Measurements from ENCODE around the gene DISP2.

Gene DISP2

DNA sequence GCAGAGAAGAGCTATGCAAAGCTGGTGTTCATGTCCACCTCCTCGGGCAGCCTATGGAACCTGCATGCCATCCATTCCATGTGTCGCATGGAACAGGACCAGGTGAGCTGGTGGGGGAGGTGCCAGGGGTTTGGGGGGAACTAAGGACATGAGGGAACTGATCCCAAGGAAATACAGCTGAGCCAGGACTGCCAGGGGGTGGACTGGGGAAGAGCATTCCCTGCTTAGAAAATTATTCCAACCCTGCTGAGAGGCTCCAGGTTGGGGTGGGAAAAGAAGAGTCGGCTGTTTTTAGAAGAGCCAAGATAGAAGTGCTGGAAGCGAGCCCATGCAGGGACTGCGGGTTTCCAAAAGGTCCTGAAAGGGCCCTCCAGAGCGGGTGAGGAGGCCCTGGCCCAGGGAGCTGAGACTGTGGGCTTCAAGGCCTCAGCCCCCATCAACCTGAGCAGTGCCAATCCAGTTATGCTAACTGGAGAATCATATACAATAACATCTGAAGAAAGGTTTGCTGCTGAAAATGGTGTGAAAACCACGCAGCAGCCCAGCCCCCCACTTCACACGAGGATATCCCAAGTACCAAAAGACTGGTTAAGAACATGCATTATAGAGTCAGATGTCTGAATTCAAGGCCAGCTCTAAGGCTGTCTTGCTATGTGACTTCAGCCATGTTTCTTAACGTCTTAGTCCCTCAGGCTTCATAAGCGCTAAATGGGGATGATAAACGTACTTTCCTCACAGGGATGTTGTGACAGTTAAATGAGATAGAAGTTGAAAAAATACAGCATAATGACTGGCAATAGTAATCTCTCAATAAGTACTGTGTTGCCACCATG is 7.8 kb downstream of the DISP2 start:
- Histone ChIP-seq H3K79me2 (ENCODE audit: control insufficient read depth, insufficient read depth, low read length, unreplicated experiment) (peaks cover 5% of the 10 kb centered on the region), H3K27ac (ENCODE audit: low read depth, low read length) (no peak overlapping the region), H3K36me3 (ENCODE audit: insufficient read depth, low read length) (no peaks in the 10 kb centered on the region), H3K27me3 (ENCODE audit: insufficient read depth, low read length) (no peaks in the 10 kb centered on the region), H3K4me1 (ENCODE audit: control insufficient read depth, insufficient read depth, low read length, unreplicated experiment) (peaks cover 5% of the 10 kb centered on the region), H2AFZ (ENCODE audit: low read length, unreplicated experiment) (no peak overlapping the region), H3K4me3 (ENCODE audit: low read depth, low read length) (no peak overlapping the region)

DNA sequence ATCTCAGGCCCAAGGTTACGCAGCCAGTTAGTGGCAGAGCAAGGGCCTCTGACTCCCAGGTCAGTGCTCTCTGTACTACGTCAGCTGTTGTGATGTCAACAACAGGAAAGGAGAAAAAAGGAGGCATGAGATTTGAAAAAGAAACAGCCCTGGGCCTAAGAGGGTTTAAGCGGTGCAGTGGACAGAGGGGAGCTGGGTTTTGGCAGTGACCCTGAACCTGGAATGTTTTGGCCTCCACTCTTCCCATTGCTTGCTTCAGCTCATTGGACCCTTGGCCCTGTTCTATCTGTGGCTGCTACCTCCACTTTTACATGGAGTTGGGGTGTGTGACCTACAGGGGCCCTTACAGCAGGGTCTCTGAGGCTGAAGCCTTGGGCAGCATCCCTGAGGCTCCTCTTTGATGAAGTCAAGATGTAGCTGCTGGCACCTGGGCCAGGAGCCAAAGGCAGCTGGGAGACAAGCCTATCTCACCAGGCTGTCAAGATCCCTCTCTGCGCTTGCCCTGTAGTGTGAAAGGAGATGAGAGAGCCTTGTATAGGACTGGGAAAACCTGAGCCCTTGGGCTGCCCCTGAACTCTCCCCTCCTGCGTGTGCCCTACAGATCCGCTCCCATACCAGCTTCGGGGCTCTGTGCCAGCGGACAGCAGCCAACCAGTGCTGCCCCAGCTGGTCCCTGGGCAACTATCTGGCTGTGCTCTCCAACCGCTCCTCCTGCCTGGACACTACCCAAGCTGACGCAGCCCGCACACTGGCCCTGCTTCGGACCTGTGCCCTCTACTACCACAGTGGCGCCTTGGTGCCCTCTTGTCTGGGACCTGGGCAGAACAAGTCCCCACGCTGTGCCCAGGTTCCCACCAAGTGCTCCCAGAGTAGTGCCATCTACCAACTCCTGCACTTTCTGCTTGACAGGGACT is 8.7 kb downstream of the DISP2 start:
- Histone ChIP-seq H3K27ac (ENCODE audit: low read depth, low read length) (no peak overlapping the region), H3K79me2 (ENCODE audit: control insufficient read depth, insufficient read depth, low read length, unreplicated experiment) (peaks cover 5% of the 10 kb centered on the region)

DNA sequence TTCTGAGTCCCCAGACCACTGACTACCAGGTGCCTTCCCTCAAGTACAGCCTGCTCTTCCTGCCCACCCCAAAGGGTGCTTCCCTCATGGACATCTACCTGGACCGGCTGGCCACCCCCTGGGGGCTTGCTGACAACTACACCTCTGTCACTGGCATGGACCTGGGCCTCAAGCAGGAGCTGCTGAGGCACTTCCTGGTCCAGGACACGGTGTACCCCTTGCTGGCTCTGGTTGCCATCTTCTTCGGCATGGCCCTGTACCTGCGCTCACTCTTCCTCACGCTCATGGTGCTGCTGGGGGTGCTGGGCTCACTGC is 9.3 kb downstream of the DISP2 start:
- no peaks in the 10 kb centered on the region for H3K27me3 ChIP-seq (ENCODE audit: insufficient read depth, low read length)
- H3K36me3 ChIP-seq (ENCODE audit: insufficient read depth, low read length) = no peaks in the 10 kb centered on the region
- no peak overlapping the region for H3K27ac ChIP-seq (ENCODE audit: low read depth, low read length)
- H3K79me2 ChIP-seq (ENCODE audit: control insufficient read depth, insufficient read depth, low read length, unreplicated experiment) = peaks cover 5% of the 10 kb centered on the region
- no peak overlapping the region for H2AFZ ChIP-seq (ENCODE audit: low read length, unreplicated experiment)
- peaks cover 6% of the 10 kb centered on the region for H3K4me1 ChIP-seq (ENCODE audit: control insufficient read depth, insufficient read depth, low read length, unreplicated experiment)
- H3K4me3 ChIP-seq (ENCODE audit: low read depth, low read length) = no peak overlapping the region

More for the DNA sequence above, 8.7 kb downstream of the DISP2 start:
- no peak overlapping the region for H3K4me3 ChIP-seq (ENCODE audit: low read depth, low read length)
- H3K4me1 ChIP-seq (ENCODE audit: control insufficient read depth, insufficient read depth, low read length, unreplicated experiment) = peaks cover 5% of the 10 kb centered on the region
- H3K36me3 ChIP-seq (ENCODE audit: insufficient read depth, low read length) = no peaks in the 10 kb centered on the region
- H2AFZ ChIP-seq (ENCODE audit: low read length, unreplicated experiment) = no peak overlapping the region
- H3K27me3 ChIP-seq (ENCODE audit: insufficient read depth, low read length) = no peaks in the 10 kb centered on the region

DNA sequence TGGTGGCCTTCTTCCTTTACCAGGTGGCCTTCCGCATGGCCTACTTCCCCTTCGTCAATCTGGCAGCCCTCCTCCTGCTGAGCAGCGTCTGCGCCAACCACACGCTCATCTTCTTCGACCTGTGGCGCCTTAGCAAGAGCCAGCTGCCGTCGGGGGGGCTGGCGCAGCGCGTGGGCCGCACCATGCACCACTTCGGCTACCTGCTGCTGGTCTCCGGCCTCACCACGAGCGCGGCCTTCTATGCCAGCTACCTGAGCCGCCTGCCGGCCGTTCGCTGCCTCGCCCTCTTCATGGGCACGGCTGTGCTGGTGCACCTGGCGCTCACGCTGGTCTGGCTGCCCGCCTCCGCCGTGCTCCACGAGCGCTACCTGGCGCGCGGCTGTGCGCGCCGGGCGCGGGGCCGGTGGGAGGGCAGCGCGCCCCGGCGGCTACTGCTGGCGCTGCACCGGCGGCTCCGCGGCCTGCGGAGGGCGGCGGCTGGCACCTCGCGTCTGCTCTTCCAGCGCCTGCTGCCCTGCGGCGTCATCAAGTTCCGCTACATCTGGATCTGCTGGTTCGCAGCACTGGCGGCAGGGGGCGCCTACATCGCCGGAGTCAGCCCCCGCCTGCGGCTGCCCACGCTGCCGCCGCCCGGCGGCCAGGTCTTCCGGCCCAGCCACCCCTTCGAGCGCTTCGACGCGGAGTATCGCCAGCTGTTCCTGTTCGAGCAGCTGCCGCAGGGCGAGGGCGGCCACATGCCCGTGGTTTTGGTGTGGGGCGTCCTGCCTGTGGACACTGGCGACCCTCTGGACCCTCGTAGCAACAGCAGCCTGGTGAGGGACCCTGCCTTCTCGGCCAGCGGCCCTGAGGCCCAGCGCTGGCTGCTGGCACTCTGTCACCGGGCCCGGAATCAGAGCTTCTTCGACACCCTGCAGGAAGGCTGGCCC is 9.9 kb downstream of the DISP2 start:
- no peaks in the 10 kb centered on the region for H3K36me3 ChIP-seq (ENCODE audit: insufficient read depth, low read length)
- no peaks in the 10 kb centered on the region for H3K27me3 ChIP-seq (ENCODE audit: insufficient read depth, low read length)
- H3K79me2 ChIP-seq (ENCODE audit: control insufficient read depth, insufficient read depth, low read length, unreplicated experiment) = peaks cover 5% of the 10 kb centered on the region
- H3K4me3 ChIP-seq (ENCODE audit: low read depth, low read length) = peak overlapping the region; percentile 66
- H2AFZ ChIP-seq (ENCODE audit: low read length, unreplicated experiment) = peak overlapping the region; percentile 67
- H3K4me1 ChIP-seq (ENCODE audit: control insufficient read depth, insufficient read depth, low read length, unreplicated experiment) = peaks cover 13% of the 10 kb centered on the region
- no peak overlapping the region for H3K27ac ChIP-seq (ENCODE audit: low read depth, low read length)

DNA sequence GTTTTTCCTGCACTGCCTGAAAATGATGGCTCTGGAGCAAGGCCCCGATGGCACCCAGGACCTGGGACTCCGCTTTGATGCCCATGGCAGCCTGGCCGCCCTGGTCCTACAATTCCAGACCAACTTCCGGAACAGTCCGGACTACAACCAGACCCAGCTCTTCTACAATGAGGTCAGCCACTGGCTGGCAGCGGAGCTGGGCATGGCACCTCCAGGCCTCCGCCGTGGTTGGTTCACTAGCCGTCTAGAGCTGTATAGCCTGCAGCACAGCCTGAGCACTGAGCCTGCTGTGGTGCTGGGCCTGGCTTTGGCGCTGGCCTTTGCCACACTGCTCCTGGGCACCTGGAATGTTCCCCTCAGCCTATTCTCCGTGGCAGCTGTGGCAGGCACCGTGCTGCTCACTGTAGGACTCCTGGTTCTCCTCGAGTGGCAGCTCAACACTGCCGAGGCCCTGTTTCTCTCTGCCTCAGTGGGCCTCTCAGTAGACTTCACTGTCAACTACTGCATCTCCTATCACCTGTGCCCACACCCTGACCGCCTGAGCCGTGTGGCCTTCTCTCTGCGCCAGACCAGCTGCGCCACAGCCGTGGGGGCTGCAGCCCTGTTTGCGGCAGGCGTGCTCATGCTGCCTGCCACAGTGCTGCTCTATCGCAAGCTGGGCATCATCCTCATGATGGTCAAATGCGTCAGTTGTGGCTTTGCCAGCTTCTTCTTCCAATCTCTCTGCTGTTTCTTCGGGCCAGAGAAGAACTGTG is 10.9 kb downstream of the DISP2 start:
- H3K36me3 ChIP-seq (ENCODE audit: insufficient read depth, low read length) = no peaks in the 10 kb centered on the region
- no peak overlapping the region for H3K27ac ChIP-seq (ENCODE audit: low read depth, low read length)
- no peak overlapping the region for H3K4me3 ChIP-seq (ENCODE audit: low read depth, low read length)
- peaks cover 5% of the 10 kb centered on the region for H3K79me2 ChIP-seq (ENCODE audit: control insufficient read depth, insufficient read depth, low read length, unreplicated experiment)
- peaks cover 15% of the 10 kb centered on the region for H3K4me1 ChIP-seq (ENCODE audit: control insufficient read depth, insufficient read depth, low read length, unreplicated experiment)
- H2AFZ ChIP-seq (ENCODE audit: low read length, unreplicated experiment) = peak overlapping the region; percentile 67
- H3K27me3 ChIP-seq (ENCODE audit: insufficient read depth, low read length) = no peaks in the 10 kb centered on the region

DNA sequence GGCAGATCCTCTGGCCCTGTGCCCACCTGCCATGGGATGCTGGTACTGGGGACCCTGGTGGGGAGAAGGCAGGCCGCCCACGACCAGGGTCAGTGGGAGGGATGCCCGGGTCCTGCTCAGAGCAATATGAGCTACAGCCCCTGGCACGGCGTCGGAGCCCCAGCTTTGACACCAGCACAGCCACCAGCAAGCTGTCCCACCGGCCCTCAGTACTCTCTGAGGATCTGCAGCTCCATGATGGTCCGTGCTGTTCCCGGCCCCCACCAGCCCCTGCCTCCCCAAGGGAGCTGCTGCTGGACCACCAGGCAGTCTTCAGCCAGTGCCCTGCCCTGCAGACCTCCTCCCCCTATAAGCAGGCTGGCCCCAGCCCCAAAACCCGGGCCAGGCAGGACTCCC is 11.5 kb downstream of the DISP2 start:
- Histone ChIP-seq H2AFZ (ENCODE audit: low read length, unreplicated experiment) (no peak overlapping the region), H3K27ac (ENCODE audit: low read depth, low read length) (no peak overlapping the region), H3K27me3 (ENCODE audit: insufficient read depth, low read length) (no peaks in the 10 kb centered on the region), H3K4me1 (ENCODE audit: control insufficient read depth, insufficient read depth, low read length, unreplicated experiment) (peaks cover 15% of the 10 kb centered on the region), H3K4me3 (ENCODE audit: low read depth, low read length) (no peak overlapping the region), H3K79me2 (ENCODE audit: control insufficient read depth, insufficient read depth, low read length, unreplicated experiment) (peaks cover 5% of the 10 kb centered on the region), H3K36me3 (ENCODE audit: insufficient read depth, low read length) (no peaks in the 10 kb centered on the region)

DNA sequence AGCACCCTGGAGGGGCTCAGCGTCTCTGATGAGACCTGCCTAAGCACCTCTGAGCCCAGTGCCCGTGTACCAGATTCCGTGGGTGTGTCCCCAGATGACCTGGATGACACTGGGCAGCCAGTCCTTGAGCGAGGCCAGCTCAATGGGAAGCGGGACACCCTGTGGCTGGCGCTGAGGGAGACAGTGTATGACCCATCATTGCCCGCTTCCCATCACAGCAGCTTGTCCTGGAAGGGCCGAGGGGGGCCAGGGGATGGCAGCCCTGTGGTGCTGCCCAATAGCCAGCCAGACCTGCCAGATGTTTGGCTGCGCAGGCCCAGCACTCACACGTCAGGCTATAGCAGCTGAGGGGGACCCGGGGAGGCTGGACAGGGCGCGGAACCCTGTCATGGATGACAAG is 12.0 kb downstream of the DISP2 start:
- H3K4me1 ChIP-seq (ENCODE audit: control insufficient read depth, insufficient read depth, low read length, unreplicated experiment) = peaks cover 15% of the 10 kb centered on the region
- no peaks in the 10 kb centered on the region for H3K27me3 ChIP-seq (ENCODE audit: insufficient read depth, low read length)
- no peaks in the 10 kb centered on the region for H3K36me3 ChIP-seq (ENCODE audit: insufficient read depth, low read length)
- H2AFZ ChIP-seq (ENCODE audit: low read length, unreplicated experiment) = no peak overlapping the region
- no peak overlapping the region for H3K27ac ChIP-seq (ENCODE audit: low read depth, low read length)
- H3K79me2 ChIP-seq (ENCODE audit: control insufficient read depth, insufficient read depth, low read length, unreplicated experiment) = peaks cover 5% of the 10 kb centered on the region
- H3K4me3 ChIP-seq (ENCODE audit: low read depth, low read length) = no peak overlapping the region

DNA sequence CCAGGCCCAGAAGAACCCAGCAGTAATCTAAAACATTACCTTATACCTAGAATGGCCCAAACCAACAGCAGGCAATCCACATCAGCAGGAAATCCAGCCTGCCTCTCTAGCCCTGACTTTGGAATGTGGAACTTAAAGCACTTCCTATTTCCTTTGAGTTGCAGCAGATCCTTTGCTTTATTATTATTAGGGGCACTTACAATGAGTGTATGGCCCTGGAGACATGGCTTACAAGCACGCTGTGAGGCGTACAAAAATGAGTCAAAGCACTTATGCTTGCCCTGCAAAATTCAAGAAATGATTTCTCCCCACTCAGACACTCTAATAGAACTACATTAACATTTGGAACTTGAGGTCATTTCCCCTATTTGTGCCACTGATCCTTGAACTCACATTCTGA is 15.0 kb downstream of the DISP2 start:
- peak overlapping the region; percentile 25 for H2AFZ ChIP-seq (ENCODE audit: low read length, unreplicated experiment)

DNA sequence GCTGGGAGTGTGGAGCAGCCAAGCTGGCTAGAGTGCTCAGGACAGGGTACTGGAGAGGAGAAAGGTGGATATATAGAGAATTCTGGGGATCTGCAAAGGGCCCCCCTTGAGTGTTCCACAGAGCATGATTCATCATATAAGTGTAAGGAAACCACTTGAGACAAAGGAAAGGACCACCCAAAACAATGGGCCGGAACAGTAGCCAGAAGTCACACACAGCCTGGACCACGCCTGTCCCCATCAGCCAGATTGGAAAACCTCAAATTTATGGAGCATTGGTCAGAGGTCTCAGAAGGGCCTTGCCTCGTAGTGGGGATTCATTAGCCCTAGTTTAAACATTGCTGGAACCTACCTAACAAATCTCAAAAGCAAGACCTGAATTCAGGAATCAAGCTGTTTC is 19.6 kb downstream of the DISP2 start:
- Histone ChIP-seq H3K27me3 (ENCODE audit: insufficient read depth, low read length) (no peaks in the 10 kb centered on the region), H3K36me3 (ENCODE audit: insufficient read depth, low read length) (no peaks in the 10 kb centered on the region), H3K79me2 (ENCODE audit: control insufficient read depth, insufficient read depth, low read length, unreplicated experiment) (no peaks in the 10 kb centered on the region), H3K4me3 (ENCODE audit: low read depth, low read length) (no peak overlapping the region), H3K27ac (ENCODE audit: low read depth, low read length) (no peak overlapping the region), H3K4me1 (ENCODE audit: control insufficient read depth, insufficient read depth, low read length, unreplicated experiment) (peaks cover 21% of the 10 kb centered on the region), H2AFZ (ENCODE audit: low read length, unreplicated experiment) (no peak overlapping the region)

More for the DNA sequence above, 15.0 kb downstream of the DISP2 start:
- Histone ChIP-seq H3K36me3 (ENCODE audit: insufficient read depth, low read length) (no peaks in the 10 kb centered on the region), H3K4me1 (ENCODE audit: control insufficient read depth, insufficient read depth, low read length, unreplicated experiment) (peaks cover 15% of the 10 kb centered on the region), H3K27me3 (ENCODE audit: insufficient read depth, low read length) (no peaks in the 10 kb centered on the region), H3K27ac (ENCODE audit: low read depth, low read length) (no peak overlapping the region), H3K4me3 (ENCODE audit: low read depth, low read length) (no peak overlapping the region), H3K79me2 (ENCODE audit: control insufficient read depth, insufficient read depth, low read length, unreplicated experiment) (peaks cover 5% of the 10 kb centered on the region)

Data from ACC112 (cell line).